HG02759 (cell line): ENCODE measurements around the gene MIEN1.
"Not testable (repeated sequence)": the region's sequence is repeated elsewhere in the genome, so short reads cannot be mapped to it uniquely, and the experiment has no call there.

ENCODE experiments used
- ATAC-seq: cut with Tn5 transposase; IDR thresholded peaks from one replicate; pipeline ENCODE4 v1.9.1; 2021; ENCODE audit warnings: mild to moderate bottlenecking, moderate library complexity; ENCODE audit not compliant: unreplicated experiment

Gene MIEN1

DNA sequence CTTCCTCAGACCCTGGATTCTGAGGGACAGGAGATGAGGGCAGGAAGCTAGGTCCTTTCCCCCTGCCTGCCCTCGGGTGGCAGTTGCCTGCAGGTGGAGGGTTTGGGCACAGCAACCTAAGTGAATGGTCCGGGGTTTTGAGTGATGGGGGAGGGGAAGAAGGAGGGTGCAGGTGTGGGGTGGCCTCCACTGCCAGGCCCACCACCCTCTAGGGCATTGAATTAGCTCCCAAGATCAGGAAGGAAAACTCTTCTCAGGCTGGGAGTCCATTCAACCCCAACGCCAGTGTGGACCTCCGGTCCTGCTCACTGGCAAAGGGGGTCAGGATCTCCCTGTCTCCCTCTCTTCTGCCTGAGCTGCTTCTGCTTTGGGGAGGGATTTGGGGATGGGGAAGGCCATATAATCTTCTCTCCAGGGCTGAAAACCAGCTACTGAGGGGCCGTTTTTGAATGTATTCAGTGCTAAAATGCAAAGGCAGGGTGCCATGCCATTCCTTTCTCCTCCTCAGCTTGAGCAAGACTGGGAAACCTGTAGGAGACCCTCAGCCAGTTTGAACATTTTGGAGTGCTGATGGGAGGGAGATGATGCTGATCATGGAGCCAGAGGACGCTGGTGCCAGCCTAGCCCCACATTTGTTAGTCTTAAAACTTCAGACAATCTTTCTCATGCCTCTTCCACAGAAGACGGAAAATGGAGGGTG is 26.2 kb upstream of the MIEN1 start:
- no peak for ATAC-seq

DNA sequence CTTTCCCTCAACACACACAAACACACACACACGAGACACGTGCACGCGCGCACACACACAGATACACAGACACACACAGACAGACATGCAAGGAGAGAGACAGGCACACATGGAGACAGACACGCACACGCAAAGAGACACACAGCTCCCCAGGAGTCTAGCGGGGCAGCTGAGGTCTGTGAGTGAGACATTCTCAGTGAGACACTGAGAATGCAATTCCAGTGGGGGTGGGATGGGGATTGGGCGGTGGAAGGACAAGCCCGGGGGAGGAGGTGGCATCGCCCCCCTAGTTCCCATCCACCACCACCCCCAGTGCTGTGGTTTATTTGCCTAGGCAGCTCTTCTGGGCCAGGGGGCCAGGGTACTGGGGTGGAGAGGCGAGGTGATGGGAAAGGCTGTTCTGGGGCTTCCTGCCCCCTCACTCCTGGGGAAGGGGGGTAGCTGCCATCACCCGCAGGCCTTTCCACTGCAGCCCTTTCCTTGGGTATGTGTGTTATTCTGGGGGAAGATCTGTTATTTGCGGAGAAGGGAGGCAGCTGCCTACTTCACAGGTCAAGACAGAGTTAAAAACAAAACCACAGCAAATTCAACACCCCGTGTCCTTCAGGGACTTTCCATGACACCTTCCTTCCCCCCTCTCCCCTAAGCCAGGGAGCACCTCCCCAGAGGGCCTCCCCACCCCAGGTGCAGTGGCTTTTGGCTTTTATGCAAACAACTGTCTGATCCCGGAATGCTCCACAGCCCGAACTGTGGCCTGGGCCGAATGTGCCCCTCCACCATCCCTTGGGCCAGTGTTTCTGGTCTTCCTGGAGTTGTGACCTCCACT is 25.4 kb upstream of the MIEN1 start:
- peak; percentile 18 for ATAC-seq

DNA sequence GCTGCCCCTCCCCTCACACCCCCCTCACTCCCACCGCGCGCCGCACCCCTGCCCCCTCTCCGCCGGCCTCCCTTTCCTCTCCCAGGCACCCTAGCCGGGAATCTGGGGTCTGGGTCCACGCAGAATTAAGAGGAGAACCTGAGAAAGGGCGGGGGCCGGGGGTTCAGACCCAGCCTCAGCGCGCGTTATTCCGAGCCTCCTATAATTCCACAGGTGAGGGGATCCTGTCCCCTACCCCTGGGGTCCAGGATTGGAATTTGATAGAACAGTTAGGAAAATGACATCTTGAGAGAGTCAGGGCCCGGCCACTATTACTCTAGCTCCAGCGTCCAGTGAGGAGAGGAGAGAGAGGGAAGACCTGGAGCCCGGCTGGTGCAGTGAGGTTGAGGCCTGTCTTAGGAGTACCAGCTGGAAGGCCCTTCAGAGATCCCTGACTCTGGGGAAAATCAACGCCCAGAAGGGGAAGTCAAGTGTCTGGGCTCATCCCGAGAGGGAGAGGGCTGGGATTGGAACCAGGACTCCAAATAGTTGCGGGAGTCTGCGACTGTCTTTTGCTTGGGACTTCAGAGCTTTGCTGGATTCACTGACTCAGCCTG is 24.7 kb upstream of the MIEN1 start:
- no peak for ATAC-seq

DNA sequence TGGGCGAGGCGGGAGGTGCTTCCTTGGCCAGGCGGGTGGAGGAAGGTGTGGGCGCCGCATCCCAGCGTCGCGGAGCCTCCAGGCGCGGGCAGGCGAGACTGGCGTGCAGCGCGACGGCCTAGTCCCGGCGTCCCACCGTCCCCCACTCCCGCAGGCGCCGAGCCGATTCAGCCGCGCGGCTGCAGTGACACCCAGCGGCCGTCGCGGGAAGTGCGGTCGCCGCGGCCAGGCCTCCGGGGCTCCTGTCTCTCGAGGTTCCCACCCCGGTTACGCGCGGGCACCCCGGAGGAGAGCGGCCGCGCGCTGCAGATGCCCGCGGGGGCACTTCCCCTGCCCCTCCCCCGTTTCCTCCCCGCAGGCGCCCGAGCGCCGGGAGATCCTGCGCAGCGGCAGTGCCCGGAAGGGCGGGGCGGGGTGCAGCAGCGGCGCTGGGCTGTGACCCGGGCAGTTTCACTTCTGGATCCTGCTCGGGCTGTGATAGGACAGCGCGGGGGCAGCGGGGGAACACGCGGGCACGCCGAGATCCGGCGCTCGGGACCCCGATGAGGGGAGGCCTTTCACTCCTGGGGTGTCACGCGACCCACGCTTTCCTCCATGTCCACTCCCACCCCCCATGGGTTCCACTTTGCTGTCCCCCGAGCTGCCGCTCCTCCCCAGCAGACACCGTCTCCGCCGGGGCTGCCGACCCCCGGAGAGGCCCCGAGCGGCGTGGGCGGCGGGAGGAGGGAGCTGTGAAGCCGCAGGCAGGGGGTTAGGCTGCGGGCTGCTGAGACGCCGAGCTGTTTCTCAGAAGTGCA is 24.0 kb upstream of the MIEN1 start:
- ATAC-seq, result peak; percentile 65

DNA sequence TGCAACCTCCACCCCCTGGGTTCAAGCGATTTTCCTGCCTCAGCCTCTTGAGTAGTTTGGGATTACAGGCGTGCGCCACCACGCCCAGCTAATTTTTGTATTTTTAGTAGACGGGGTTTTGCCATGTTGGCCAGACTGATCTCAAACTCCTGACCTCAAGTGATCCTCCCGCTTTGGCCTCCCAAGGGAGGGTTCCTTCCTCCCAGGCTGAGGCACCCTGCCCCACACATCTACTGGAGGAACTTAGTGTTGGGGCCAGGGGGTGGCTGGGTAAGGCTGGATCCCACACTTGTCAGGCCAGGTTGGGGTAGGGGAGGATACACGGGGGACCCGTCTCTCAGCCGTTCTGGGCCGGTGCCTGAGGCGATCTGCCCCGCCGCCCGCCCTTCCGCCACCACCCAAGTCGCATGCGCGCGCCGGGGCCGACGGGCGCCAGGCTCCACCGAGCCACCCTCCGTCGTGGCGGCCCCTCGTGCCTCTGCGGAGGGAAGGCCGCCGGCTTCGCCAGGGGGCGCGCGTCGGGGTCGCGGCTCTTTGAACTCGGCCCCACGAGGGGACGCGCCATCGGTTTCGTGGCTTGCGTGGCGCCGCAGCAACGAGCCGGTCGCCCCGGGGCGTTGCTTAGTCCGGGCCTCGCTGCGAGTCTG is 23.3 kb upstream of the MIEN1 start:
- peak; percentile 25 for ATAC-seq

DNA sequence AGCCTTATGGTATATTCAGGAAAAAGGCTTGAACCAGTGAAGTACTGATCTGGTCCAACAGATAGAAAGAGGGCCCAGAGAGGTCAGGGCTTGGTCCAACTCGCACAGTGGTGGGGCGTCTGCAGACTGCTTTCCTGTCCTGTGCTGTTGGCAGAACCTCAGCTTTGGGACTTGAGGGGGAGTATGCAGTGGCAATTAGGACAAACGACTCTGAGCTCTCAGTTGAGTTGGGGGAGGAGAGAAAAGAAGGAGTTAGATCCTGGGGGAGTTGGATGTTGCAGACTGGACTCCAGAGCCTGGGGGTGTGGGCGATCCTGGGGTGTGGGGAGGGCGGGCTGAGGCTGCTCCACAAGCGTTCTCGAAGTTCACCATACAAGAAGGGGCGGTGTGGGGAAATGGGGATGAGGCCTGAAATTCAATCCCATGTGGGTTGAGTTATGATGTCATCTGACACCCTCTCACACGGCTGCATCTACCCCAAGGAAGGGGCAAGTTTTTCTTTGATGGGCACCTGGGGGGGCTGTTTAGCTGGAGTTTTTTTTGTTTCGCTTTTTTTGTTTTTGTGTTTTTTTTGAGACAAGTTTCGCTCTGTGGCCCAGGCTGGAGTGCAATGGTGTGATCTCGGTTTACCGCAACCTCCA is 22.0 kb upstream of the MIEN1 start:
- no peak for ATAC-seq

DNA sequence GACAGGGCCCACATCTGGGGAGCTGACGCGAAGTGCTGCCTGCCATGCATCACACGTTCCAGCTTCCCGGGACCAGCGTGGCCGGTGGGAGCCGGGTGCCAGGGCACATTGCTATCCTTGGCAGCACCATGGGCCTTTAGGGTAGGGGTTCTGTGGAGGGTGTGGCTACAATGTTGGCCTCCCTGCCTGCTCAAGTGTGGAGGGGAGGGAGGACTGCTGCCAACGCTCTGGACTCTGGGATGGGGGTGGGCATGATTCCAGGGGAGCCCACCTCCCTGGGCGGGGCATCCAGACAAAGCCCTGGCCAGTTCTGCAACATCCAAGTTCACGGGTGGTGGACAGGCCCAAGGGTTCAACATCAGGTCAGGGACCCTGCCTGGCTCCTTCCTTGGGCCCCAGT is 21.3 kb upstream of the MIEN1 start:
- no peak for ATAC-seq

DNA sequence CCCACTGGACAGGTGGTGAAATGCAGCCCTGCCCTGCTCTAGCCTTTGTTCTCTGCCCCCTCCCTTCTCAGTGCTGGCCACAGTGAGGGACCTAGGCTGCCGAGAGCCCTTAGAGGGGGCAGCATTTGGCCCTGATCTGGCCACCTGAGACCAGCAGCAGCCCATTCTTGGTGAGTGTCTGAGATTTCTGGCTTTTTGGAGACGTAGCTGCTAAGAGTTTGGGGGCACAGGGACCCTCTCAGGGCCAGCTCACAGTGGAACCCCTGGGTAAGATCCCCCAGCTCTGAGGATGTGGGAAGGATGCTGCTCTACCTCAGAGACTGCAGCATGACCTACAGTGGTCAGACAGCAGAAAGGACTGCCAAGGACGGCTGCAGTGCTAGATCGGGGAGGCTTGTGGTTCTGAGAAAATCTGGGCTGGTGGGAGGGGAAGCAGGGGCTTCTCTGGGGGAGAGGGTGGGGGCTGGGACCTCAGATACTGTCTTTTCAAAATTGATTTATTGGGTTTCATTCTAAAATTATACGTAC is 20.7 kb upstream of the MIEN1 start:
- ATAC-seq, result no peak

DNA sequence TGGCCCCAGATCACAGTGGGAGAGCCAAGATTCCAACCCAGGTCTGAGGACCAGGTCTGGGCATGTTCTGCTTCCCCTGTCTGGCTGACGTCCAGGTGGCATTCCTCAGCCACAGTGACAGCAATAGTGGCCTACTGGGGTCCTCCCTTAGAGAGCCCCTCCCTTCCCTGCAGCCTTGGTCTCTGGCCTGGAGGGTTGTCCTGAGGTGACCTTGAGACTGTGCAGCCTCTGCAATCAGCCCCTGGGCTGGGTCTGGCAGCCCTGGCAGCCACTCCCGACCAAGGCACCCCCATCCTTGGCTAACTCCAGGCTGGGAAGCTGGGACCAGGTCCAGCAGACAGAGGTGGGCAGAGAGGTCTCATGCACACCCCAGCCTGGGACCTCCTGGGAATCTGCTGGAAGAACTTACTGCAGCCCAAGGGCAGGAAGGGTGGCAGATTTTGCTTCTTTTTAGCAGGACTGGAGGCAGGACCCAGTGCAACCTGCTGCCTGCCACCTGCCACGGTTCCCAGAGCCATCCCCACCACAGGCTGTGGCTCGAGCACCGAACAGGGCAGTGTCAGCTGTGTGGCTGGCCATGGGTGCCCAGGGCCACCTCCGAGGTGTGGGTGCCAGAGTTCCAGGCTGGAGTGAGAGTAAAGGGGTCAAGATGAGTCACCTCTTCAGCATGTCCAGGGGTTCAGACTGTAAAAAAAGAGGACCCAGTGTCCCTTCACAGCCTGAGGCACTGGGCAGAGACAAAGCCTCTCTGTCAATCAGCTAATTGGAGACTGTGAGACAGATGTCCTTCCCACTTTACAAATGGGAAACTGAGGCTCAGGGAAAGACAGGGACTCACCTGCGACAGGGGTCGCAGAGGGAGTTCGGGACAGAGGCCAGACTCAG is 20.0 kb upstream of the MIEN1 start:
- no peak for ATAC-seq

DNA sequence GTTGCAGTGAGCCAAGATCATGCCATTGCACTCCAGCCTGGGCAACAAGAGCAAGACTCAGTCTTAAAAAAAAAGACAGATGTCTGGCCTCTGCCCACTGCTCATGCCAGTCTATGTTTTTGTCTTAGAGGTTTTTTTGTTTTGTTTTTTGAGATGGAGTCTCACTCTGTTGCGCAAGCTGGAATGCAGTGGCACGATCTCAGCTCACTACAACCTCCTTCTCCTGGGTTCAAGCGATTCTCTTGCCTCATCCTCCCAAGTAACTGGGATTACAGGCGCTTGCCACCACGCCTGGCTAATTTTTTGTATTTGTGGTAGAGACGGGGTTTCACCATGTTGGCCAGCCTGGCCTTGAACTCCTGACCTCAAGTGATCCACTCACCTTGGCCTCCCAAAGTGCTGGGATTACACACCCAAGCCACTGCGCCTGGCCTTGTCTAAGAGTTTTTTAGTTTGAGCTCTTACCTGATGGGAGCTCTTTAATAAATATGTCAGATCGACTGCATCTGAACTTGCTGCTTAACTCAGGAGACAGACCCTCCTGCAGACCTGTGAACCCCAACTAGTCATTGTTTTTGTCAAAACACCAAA is 18.2 kb upstream of the MIEN1 start:
- not testable (repeated sequence) for ATAC-seq

DNA sequence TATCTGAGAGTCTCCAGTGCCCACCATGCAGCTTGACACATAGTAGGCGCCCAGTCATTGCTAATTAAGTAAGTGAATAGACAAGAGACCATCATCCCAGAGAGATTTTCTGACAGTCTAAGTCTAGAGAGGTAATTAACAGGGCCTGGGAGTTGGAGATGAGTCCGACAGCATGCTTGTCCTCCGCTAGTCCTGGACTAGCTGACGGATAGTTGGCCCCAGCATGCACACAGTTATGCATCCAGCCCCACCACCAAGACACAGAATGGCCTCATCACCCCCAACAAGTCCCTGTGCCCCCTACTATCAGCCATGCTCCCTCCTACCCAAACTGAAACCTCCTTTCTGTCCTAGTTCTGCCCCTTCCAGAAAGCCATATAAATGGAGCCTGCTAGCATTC is 17.4 kb upstream of the MIEN1 start:
- no peak for ATAC-seq

DNA sequence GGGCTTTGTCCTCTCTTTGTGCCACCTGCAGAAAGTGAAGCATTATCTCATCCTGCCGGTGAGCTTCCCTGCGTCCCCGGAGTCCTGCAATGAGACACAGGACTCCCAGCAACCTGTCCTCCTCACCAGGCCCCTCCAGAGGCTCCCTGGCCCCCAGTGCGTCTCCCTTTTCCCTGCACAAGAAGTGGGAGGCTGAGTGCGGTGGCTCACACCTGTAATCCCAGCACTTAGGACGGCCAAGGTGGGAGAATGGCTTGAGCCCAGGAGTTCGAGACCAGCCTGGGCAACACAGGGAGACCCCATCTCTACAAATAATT is 15.8 kb upstream of the MIEN1 start:
- ATAC-seq, result no peak

DNA sequence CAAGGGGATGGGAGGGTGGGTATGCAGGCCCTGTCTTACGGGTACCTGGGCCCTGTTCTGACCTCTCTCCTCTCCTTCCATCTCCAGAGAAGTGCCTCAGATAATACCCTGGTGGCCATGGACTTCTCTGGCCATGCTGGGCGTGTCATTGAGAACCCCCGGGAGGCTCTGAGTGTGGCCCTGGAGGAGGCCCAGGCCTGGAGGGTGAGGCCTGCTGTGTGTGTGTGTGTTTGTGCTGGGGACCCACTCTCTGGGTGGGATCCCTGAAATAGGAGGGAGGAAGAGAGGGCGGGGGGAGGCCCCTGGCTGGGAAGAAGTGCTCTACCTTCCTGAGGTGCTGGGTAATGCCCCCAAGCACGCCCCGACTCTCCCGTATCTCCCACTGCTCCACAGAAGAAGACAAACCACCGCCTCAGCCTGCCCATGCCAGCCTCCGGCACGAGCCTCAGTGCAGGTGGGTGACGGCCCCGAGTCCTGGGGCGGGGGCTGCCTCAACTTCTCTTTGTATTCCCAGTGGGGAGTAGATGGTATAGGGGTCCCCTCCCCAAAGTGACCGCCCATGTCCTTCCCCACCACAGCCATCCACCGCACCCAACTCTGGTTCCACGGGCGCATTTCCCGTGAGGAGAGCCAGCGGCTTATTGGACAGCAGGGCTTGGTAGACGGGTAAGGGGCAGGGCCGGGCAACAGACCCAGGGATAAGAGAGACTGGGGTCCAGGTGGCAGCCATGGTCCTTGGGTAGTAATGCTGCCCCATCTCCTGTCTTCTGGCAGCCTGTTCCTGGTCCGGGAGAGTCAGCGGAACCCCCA is 15.2 kb upstream of the MIEN1 start:
- ATAC-seq, result no peak

DNA sequence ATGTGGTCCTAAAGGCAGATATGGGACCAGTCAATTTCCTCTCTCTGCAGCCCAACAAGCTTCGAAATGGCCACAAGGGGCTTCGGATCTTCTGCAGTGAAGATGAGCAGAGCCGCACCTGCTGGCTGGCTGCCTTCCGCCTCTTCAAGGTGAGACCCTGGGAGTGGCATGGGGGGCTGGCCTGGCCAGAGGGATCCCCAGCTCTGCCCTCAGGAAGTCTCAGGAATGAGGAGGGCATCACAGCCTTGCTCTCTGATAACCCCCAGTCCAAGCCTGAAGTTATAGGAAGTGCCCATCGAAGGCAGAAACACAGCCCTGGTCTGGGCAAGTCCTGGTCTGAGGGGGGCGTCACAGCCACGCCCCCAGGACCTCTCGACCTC is 14.5 kb upstream of the MIEN1 start:
- no peak for ATAC-seq

DNA sequence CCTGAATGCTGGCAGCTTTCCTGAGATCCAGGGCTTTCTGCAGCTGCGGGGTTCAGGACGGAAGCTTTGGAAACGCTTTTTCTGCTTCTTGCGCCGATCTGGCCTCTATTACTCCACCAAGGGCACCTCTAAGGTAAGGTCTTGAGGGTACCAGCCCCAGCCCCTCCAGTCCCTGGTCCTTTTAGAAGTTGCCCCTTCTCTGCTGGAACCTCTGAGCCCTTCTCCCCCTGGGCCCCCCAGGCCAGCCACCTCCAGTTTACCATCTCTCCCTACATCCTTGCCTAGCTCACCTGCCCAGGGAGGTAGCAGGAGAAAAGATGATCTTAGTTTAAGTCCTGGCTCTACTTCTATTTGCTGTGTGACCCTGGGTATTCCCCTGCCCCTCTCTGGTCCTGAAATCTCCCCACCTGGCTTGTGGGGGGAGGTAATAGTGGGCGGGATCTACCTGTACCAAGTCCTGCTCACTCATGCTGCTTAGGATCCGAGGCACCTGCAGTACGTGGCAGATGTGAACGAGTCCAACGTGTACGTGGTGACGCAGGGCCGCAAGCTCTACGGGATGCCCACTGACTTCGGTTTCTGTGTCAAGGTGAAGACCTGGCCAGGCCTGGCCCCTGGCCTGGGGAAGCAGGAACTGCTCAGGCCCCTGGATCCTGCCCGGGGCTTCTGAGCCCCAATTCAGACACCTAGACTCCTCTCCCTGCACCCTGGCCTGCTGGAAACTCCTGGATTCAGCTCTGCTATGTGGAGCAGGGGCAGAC is 13.9 kb upstream of the MIEN1 start:
- ATAC-seq, result no peak

DNA sequence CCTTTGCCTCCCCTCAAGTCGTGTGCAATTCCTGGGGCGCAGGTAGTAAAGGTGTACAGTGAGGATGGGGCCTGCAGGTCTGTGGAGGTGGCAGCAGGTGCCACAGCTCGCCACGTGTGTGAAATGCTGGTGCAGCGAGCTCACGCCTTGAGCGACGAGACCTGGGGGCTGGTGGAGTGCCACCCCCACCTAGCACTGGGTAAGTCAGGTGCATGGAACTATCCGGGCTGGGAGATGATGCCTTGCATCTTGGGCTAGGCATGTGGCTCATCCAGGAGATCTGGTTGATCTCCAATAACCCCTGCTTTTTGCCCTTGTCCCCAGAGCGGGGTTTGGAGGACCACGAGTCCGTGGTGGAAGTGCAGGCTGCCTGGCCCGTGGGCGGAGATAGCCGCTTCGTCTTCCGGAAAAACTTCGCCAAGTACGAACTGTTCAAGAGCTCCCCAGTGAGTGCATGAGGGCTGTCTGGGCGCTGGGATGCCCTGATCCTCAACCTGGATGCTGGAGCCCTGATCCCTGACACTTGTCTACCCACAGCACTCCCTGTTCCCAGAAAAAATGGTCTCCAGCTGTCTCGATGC is 12.6 kb upstream of the MIEN1 start:
- ATAC-seq, result no peak
